Measurements from ENCODE around the gene ZIM2.

- TF ChIP-seq CSRNP3 (CRISPR knock-in tag; IDR thresholded peaks at IDR 0.05) (no peak), ESRRG (CRISPR knock-in tag; IDR thresholded peaks at IDR 0.05) (no peak), ZC3H10 (CRISPR knock-in tag; IDR thresholded peaks at IDR 0.05) (no peak), PATZ1 (CRISPR knock-in tag; IDR thresholded peaks at IDR 0.05; ENCODE audit: borderline replicate concordance) (no peak), GLIS3 (CRISPR knock-in tag; IDR thresholded peaks at IDR 0.05) (no peak), TOX (CRISPR knock-in tag; IDR thresholded peaks at IDR 0.05; ENCODE audit: borderline replicate concordance) (no peak), ZNF70 (CRISPR knock-in tag; IDR thresholded peaks at IDR 0.05) (no peak), ARNTL (CRISPR knock-in tag; IDR thresholded peaks at IDR 0.05; ENCODE audit: borderline replicate concordance, low read depth) (no peak), POU6F1 (CRISPR knock-in tag; IDR thresholded peaks at IDR 0.05; ENCODE audit: borderline replicate concordance, low read depth) (no peak)
Observed at GRCh38 chr19:56806639-56807038, 33.9 kb downstream of the ZIM2 start.
